Retinal pigment epithelial cell (primary cell): ENCODE measurements around the gene SLC43A3.

Experiments used
- DNase-seq: peaks from one replicate; pipeline ENCODE4 v3.0.0-alpha.2; 2010; ENCODE audit warnings: low read depth
- H3K4me3 ChIP-seq: 2 replicates; pipeline ENCODE4 v1.5.1; 2011; ENCODE audit warnings: mild to moderate bottlenecking, low read length, control low read depth, moderate library complexity
- TF ChIP-seq, protein P1 (sequence below): conservative IDR thresholded peaks from 2 replicates; pipeline ENCODE4 v1.5.1; 2011; ENCODE audit warnings: low read depth, low read length, control low read depth, inconsistent platforms

Gene SLC43A3

GRCh38 chr11:57421066-57421465 lies 5.9 kb downstream of the SLC43A3 start:
- TF ChIP-seq, protein P1, sequence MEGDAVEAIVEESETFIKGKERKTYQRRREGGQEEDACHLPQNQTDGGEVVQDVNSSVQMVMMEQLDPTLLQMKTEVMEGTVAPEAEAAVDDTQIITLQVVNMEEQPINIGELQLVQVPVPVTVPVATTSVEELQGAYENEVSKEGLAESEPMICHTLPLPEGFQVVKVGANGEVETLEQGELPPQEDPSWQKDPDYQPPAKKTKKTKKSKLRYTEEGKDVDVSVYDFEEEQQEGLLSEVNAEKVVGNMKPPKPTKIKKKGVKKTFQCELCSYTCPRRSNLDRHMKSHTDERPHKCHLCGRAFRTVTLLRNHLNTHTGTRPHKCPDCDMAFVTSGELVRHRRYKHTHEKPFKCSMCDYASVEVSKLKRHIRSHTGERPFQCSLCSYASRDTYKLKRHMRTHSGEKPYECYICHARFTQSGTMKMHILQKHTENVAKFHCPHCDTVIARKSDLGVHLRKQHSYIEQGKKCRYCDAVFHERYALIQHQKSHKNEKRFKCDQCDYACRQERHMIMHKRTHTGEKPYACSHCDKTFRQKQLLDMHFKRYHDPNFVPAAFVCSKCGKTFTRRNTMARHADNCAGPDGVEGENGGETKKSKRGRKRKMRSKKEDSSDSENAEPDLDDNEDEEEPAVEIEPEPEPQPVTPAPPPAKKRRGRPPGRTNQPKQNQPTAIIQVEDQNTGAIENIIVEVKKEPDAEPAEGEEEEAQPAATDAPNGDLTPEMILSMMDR, result no peak
- no peak overlapping the region for H3K4me3 ChIP-seq
- DNase-seq, result no peak

DNA sequence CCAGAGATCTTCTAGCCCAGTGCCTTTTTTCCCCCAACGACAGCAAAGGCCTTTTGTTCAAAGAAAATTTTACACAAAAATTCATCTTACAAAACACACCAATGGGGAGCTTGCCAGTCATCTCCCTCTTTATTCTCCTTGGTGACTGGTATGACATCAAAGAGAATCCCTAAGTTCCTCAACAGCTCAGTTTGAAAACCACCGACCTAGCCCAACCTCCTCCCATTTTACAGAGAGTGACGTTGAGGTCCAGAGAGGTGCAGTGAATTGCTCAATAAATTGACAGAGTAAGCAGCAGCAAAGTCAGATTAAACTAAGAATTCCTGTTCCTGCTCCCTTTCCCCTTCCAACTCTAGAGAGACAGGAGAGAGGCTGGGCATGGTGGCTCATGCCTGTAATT lies 7.8 kb downstream of the SLC43A3 start:
- TF ChIP-seq, protein P1, result no peak
- no peak overlapping the region for H3K4me3 ChIP-seq
- no peak for DNase-seq

- no peak overlapping the region for H3K4me3 ChIP-seq
- DNase-seq, result no peak
- TF ChIP-seq, protein P1, result no peak
Measured at GRCh38 chr11:57418131-57418530, 8.8 kb downstream of the SLC43A3 start.

DNA sequence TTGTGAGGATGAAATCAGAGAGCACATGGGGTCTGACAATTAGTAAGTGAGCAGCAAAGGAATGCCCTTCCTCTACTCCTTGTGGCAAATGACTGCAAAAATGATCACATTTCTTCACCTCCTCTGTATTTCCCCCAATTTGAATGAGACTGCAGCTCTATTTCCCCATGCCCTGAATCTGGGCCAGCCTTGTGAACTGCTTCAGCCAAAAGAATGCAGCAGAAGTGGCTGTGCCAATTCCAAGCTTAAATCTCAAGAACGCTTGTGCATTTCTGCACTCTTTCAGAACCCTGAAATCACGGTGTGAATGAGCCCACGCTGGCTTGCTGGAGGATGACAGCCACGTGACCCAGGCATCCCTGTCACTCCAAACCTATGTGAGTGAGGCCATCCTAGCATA lies 9.9 kb downstream of the SLC43A3 start:
- TF ChIP-seq, protein P1, result no peak
- DNase-seq, result no peak
- H3K4me3 ChIP-seq, result no peak overlapping the region

GRCh38 chr11:57416436-57416835 lies 10.5 kb downstream of the SLC43A3 start:
- DNase-seq, result no peak
- H3K4me3 ChIP-seq, result no peak overlapping the region
- TF ChIP-seq, protein P1, result no peak

DNA sequence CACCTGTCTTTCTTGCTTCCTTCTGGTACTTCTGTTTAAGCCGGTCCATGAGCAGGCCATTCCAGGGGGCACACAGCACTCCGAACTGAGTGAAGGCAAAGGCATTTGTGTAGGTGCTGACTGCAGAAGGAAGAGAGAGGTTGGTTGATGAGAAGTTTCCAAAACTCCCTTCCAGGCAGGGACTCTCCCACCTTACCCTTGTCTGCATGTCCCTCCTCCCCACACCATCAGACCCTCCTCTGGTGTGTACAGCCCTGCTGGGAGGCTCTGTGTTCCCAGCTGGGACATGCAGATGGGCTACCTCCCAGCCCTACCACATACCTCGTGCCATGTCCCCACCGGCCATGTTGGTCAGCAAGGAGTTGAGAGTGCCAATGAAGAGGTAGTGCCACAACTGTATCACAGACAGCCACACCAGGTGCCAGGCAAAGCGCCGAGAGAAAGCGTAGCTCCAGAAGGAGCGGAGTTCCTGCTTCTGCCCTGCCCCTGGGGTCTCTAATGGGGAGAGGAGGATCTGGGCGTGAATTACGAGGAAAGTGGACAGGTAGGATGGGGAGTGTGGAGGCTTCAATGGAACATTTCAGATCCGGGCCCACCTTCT lies 12.2 kb downstream of the SLC43A3 start:
- TF ChIP-seq, protein P1, result no peak
- no peak overlapping the region for H3K4me3 ChIP-seq

DNA sequence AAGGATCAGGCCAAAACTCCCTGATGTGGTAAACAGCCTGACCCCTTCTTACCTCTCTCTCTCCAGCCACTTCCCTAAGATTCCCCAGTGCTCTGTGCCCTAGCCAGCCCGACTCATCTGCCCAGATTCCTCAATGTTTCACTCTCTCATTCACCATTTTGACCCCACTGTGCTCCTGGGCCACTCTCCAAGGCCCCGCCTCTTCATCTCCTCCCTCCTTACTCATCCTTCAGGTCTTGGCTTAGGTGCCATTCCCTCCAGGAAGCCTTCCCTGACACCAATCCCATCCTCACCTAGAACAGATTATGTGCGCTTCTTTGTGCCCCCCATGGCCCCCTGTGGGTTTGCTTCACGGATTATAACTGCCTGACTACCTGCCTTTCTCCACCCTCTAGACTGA lies 13.2 kb downstream of the SLC43A3 start:
- TF ChIP-seq, protein P1, result no peak
- H3K4me3 ChIP-seq, result no peak overlapping the region
- DNase-seq, result no peak

More for the DNA sequence above, 12.2 kb downstream of the SLC43A3 start:
- no peak for DNase-seq
